SKM-1 (cell line): ENCODE results near the gene ZNF521.

Experiments
- DNase-seq: peaks from one replicate; lab custom pipeline; 2025; ENCODE audit not compliant: unreplicated experiment; lab: John Stamatoyannopoulos, UW

ZNF521 gene

DNA sequence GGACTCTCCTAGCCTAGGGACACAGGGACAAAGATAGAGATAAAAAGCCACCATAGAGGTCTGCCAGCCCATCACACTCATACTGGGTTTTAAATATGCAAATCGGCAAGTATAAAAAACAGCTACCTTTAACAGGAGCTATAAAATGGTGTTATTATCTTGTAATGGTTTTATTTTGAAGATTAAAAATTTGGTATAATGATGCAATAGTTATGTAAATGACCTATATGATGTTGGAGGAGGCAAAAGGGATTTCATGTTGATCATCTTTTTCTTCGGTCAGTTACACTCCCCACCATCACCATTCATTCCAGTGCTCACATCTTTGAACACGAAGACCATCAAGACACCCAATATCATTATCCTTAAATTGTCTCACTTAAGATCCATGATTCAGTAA is 11.2 kb downstream of the ZNF521 start:
- no peak for DNase-seq

DNA sequence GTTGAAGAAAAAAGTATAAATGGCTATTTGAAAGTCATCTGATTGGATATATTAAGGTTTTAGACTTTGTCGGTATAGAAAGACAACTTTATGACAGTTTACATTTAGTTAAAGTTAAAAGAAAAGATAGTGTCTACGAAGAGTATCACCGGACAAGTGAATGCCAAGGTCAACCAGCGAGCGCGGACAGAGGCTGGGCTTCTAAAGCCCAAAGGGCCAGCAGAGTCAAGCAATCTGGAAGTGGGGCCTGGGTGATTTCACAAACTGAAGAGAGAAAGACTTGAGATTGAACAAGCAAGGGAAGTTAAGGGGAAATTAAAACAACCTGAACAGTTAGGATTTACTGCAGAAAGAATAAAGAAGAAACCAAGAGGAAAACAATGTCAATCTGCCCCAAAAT is 16.3 kb downstream of the ZNF521 start:
- no peak for DNase-seq

DNA sequence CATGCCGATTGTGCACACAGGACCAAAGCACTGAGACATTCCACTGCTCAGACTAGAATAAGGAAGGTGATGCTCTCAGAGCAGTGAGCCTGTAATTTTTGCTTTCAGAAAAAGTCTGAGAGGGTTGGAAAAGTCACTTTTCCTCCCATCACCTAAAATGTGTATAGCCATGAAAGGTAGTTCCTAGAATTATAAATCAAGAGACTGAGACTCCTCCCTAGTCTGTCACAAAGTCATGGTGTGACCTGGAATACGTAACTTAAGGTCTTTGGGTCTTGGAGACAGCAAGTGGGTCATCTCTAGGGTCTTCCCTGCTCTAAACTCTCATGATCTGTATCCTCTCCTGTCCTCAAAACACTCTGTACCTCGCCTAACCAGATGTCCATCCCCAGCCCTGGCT is 16.9 kb downstream of the ZNF521 start:
- DNase-seq = no peak

DNA sequence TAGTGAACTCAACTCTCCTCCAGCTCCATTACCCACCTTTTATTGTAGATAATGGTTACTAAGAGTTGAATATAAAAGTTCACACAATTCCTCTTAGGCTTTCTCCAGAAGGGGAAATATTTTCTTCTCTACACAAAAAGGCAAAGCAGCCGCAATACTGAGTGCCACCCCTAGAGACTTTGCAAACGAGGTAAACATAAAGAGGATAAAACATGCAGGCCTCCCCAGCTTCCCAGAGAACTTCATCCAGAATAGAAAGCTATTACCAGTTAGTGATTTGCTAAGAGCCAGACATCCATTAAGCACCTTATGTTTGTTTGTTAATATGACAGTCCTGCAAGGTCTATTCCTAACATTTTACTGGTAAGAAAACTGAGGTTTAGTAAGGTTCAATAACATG is 17.4 kb downstream of the ZNF521 start:
- no peak for DNase-seq

DNA sequence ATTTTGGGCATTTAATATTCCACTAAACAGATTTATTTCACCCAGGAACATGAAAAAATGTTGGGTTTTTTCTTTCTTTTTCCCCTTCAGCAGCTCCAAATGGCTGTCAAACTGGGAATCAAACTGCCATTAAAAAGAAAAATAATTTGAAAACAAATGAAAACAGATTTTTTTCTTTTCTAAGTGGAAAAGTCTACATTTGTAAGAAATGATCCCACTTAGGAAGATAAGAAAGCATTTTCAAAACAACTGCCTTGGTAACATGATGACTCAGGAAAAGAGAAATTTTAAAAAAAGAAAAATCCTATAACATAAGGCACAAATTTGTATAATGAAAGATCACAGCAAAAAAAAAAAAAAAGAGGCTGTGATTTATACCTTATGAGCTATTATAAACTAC is 20.0 kb downstream of the ZNF521 start:
- DNase-seq = no peak

DNA sequence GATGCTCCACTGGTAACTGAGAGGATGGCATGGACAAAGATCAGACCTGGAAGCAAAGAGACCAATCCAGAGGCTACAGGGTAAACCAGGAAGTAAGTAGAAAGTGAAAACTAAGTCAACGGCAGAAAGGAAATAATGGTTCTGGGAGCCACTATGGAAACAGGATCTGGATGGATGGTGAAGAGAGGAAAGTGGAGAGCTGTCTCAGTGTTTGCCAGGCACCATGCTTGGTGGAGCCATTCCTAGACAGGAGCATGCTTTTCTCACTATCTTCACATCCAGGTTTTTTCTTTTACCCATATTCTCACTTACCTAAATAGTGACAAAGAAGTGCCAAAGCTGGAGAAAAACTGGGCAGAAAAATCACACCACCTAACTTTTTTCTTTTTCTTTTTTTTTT is 22.2 kb downstream of the ZNF521 start:
- no peak for DNase-seq

DNA sequence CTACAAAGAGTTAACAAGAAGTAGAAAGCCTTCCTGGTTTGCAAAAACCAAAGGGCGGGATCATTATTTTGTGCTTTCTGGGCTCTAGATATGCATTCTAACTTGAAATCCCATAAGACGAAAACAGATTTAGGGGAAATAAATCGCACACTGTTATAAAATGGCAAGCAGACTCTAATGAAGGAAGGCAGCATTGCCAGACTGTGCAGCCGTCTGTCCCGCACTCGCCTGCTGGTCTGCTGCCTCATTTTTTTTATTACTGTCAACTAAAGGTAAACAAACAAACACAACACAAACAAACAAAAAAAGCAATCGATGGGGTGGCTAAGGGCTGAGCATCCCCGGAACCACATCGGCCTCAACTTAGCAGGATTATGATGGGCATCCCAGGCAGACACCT is 24.4 kb downstream of the ZNF521 start:
- DNase-seq = no peak

DNA sequence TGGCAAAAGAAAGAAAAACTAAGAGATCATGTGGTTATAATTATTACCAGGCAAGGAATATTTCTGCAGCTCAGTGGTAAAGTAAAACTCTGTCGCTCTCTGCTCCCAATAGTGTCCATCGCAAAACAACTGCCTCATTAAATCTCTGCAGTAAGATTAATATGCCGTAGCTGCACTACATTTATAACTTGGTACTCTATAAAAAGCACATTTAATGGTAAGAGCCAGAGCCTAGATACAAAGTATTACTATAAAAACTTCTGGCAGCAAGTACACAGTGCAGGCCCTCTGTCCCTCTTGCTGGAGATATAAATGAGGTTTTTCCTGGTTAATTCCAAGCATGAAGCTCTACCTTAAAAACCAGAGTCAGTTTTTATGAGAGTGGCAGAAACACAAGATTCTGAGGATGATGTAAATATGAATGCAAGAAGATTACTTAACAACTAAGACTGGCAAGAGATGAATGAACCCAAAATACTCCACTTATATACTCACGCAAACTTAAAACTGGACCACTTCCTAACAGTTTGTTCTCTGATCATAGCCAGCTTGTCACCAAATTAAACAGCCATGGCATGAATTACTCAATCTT is 25.5 kb downstream of the ZNF521 start:
- DNase-seq = no peak

DNA sequence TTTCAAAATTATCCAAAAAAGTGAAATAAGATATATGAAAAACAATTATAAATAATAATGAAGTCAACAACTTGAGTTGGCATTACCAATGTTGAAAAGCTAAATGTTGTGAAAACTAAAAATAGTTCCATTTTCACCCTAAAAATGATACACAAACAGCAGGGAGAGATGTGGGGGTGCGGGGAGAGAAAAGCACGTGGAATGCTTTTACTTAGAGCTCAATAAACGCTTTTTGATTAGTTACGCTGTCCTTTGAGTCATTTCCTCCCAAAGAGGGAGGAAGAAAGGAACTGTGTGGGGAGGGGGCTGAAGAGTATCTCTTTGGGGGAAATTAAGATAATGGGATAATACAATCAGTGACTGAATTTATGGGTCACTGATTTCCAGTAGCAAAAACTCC is 29.2 kb downstream of the ZNF521 start:
- no peak for DNase-seq

DNA sequence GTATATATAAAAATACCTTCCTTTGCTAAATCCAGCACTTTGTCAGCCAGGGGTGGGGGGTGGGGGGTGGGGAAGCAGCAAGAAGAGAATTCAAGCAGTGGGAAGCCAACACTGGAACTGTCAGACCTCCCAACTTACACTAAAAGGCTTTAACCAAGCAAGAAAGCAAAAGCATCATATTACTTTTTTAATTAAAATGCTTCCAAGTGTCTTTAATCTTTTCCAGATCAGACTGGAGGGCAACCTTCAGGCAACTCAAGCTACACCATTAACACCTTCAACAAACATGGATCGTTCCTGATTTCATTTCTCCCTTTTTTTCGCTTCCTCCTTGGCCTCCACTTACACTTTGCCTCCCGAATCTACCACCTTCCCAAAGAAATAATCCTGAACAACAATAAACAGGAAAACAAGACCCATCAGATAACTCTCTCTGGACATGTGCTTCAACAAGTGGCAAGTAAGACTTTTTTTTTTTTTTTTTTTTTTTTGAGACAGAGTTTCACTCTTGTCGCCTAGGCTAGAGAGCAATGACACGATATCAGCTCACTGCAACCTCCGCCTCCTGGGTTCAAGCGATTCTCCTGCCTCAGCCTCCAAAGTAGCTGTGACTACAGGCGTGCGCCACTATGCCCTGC is 35.5 kb downstream of the ZNF521 start:
- no peak for DNase-seq

DNA sequence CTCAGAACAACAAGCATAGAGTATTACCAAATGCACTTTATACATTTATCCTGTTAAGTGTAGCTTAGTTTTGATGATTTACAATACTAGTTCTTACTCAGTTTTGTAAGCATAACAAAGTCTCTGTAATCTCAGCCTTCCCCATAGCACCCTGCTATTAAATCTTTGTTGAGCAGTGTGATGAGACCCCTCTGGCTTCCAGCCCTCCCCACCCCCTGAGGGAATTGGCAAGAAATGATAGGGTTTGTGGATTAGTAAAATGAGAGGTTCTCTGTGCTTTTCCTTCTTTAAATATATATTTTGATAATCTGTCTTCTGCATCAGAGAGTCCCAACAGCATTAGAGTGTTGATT is 37.2 kb downstream of the ZNF521 start:
- DNase-seq = no peak

DNA sequence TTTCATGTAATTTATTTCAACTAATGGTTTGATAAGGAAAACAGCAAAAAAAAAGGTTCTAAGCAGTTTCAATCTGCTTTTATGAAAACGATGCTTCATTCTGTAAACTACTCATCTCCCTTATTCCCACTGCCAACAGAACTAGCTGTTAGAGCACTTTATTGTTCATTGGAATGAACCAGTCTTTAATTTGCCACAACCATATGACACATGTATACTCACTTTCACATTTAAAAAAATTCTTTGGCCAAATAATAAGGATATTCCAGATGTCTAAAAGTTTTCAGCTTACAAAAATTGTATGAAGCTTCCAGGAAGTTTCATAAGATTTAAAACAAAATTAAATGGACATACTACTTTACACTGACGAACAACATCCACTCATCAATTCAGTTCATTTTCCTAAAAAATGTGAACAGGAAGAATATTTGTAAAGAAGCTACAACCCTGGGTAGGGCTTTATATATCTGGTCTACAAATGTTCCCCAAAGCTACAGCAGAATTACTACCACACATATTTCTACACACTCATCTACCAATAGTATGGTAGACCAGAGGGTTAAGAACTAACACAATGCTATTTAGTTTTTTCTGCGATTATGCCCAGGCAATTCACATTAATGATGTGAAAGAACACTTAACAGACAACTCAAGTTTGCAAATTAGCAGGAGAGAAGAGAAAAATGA is 37.7 kb downstream of the ZNF521 start:
- DNase-seq = no peak

DNA sequence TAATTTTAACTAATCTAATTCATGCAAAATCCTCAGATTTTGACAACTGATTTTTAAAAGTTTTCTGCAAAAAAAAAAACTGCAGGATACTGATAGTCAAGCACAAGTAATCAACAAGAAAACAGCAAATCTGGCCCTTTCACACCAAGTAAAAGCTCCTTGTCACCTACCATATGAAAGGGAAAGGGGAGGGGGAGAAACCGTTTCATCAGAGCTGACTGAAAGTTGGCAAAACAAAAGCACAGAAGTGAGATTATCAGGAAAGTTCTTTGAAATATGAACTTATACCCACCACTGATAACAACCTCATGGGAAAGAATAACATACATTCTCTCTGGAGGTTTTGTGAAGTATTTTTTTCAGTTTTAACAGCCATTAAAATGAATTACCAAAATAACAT is 38.7 kb downstream of the ZNF521 start:
- no peak for DNase-seq

DNA sequence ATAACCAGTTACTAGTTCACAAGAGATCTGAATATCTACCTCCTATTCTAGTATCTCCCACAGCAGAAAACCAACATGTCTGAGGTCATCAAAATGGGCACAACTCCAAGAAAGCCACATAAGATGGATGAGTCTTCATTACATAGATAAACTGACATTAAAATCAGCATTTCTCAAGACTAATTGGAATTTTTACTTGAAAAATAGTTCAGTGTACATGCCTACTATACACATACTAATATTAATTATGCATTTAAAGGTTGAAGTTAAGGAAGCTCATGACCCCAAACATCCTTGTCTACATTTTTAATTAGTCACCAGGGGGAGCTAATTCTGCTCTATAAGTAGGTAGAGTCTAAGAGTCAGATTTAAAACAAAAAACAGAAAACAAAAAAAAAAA is 41.9 kb downstream of the ZNF521 start:
- no peak for DNase-seq

DNA sequence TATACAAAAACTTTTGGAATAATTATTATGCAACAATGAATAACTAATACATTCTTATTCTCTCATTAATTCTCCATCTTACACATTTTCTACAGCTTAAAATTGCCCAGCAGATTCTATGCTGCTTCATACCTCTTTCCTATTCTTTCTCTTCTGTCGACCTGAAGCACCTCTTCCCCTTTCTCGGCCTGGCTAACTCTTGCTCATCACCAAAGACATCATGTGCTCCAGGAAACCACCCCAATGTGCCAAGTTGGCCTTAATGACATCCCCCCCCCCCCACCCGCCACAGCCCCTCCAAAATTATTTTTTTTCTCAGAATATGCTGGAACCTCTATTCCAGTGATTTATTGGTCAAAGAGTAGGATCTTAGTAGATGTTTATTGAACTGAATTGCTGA is 43.6 kb downstream of the ZNF521 start:
- DNase-seq = no peak

DNA sequence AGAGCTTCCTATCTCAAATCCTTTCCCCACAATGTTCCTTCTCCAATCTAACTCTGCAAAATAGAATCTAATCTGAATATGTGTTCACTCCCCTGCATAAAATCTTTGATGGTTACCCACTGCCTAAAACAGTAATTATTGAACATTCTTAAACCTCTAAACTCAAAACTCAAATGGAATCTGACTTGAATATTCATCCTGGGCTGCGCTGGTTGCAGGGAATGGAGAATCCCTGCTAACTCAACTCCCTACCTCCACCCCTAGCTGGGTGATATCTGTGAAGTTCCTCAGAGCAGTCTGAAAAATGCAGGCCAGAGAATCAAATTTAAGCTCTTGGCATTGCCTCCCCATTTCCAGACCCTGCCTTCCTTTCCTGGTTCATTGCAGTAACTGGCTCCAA is 44.8 kb downstream of the ZNF521 start:
- no peak for DNase-seq

DNA sequence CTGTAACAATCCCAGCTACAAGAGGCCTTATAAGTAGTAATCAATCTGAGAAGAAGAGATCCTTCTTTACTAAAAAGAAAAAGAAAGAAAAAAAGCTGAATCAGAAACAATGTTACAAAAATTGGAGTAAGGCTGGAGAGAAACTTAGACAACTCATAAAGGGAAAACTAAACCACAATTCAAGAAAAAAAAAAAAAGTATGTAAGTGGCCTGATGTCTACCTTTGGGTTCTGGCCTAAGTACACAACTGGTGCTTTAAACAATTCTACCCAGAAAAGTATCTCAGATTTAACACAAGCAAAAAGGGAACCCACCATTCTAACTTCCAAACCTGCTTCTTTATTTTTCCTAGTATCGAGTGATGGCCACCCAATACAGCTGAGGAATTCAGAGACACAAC is 45.3 kb downstream of the ZNF521 start:
- no peak for DNase-seq

DNA sequence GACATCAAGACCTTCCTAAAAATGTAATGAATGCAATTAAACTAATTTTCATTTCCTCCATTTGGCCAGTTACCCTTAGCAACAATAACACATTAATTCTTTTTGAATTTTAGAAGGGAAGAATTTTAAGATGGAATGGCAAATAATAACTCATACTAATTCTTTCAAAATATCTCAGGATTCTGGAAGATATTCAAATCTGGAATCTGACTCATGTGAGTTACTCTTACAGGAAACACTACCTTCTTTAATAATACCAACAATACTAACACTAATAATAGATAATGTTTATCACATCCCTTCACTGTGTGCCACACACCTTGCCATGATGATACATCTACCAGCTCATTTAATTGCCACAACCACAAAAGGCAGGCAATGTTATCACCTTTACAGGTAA is 46.4 kb downstream of the ZNF521 start:
- no peak for DNase-seq

DNA sequence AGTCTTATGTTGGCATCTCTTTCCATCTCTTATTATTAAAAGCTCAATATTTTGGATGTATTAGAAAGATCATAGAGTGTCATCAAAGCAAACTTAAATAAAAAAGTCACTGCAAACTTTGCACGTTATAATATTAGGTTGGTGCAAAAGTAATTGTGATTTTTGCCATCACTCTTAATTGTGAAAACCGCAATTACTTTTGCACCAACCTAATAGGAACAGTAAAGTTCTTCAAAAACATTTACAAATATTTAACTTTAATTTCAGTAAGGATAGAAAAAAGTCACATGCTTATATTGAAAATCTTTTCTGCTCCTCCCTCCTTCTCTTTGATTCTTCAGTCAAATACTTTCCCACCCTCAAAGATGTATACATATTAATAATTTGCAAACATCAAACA is 51.5 kb downstream of the ZNF521 start:
- no peak for DNase-seq

DNA sequence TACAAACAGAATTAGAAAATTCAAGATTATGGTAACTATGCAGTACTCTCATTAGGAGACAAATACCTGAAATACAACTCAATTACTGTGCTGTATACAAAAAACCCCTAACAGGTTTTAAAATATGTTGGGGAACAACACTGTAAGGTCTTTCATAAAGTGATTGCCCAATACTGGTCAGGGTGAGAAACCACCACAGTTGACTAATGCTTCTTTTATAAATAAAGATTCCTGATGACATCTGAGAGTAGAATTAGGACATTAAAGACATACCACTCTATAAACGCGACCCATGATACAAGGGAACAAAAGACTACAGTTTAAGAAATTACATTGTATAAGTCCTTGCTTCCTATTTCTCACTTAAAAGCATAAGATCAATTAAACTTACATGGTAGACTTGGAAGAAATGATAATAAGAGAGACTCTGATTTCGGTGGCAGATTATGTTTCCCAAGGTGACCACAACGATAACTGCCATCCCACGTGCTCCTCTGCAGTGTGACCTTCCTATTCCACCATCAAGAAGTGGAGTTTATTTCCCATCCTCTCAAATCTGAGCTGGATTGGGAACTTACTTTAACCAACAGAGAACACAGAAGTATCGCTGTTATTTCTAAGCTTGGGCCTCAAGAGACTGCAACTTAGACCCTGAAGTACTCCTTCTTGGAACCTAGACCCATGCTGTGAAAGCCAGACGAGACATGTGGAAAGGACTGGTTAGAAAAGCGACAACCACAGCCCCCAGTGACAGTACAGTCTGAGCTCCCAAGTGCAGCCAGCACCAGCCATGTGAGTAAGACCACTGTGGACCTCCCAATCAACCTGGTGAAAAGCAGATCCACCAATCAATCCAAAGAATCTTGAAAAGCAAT is 52.3 kb downstream of the ZNF521 start:
- DNase-seq = no peak

DNA sequence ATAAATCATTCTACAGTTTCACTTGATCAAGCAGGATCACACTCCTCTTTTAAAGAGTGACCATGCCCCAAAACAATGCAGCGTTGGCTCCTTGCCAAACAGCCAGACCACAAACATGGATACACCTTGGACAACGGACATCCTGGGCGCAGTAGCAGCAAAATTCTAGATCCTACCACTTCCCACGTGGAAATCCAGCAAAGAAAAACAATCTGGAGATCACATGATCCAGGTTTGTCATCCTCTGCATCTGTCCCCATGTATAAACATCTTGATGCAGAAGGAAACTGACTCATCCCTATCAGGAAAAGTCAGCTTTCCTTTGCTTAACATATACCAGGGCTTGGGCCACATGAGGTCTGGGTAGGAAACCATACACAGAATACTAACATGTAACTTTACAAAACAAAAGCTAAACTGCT is 53.1 kb downstream of the ZNF521 start:
- no peak for DNase-seq

DNA sequence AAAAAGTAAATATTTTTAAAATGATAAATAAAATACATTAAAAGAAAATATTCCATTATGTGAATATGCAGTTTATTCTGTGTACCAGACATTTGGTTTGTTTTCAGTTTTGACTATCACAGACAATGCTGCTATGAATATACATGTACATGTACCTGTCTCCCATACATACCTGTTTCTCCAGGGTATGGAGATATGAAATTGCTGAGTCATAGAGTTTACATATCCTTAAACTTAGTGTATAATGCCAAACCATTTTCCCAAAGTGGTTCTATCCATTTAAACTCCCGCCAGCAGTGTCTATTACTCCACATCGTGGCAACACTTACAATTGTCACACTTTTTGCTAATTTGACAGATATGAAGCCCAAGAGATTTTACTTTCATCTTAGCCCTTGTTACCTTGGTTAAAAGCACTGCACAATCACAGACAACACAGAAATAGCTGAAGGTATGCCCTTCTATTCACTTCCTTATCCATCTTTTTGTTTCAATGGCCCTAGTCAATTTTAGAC is 56.3 kb downstream of the ZNF521 start:
- DNase-seq = no peak
